Right renal pelvis (tissue), 4 donors: Measurements from ENCODE around the gene ASIC2. TPM values are rescaled to one million over a fixed set of nuclear protein-coding genes. Genes with fewer than 3 reads are reported as not detected.
"Not testable (repeated sequence)": the region's sequence is repeated elsewhere in the genome, so short reads cannot be mapped to it uniquely, and the experiment has no call there.

ENCODE experiments used
- DNase-seq, 4 donors: peaks; one replicate each; pipeline ENCODE4 v3.0.0-alpha.2; 2013; ENCODE audit warnings: low read depth in 4 of 4, low spot score in 3 of 4, missing footprints in 1 of 4
- polyA plus RNA-seq, 4 donors: library from polyadenylated mRNA; unstranded; fragments of 120-200 nt; gene quantifications; one replicate each; pipeline ENCODE4 v1.2.1, GENCODE V29; 2013; ENCODE audit not compliant: insufficient read length in 4 of 4

Gene ASIC2
- polyA plus RNA-seq, 4 donors: 3.3 to 3.7 (median 3.5) TPM

DNA sequence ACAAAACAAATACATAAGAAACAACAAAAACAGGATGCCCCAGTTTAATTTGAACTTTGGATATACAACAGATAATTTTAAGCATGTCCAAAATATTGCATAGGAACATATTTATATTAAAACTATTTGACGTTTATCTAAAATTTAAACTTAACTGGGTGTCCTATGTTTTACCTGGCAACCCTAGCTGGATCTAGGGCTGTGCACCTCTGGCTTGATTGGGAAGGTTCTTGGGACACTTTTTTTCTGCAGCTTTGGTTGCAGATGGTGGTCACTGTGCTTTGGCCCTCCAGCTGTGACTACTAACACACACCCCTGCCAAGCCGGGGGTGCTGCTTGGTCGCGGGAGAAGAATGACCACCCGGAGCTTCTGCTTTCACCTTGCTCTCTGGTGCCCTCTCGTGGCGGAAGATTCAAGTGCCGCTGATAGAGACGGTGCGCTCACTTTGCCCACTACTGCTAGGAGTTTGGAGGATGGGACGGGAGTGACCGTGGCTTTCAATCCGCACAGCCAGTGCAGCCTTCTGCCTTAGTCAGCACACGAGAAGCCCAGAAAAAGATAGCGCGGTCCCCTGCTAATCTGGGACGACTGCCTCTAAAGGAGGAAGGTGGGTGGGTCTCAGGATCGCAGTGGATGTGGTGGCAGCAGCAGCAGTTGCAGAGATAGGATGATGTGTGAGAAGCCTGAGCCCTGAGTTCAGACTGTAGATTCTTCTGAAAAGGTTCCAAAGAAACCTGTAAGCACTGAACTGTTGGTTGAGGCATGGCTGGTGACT, 294.8 kb downstream of the ASIC2 start:
- DNase-seq: peak; percentile 59 to 76 (median 72)

DNA sequence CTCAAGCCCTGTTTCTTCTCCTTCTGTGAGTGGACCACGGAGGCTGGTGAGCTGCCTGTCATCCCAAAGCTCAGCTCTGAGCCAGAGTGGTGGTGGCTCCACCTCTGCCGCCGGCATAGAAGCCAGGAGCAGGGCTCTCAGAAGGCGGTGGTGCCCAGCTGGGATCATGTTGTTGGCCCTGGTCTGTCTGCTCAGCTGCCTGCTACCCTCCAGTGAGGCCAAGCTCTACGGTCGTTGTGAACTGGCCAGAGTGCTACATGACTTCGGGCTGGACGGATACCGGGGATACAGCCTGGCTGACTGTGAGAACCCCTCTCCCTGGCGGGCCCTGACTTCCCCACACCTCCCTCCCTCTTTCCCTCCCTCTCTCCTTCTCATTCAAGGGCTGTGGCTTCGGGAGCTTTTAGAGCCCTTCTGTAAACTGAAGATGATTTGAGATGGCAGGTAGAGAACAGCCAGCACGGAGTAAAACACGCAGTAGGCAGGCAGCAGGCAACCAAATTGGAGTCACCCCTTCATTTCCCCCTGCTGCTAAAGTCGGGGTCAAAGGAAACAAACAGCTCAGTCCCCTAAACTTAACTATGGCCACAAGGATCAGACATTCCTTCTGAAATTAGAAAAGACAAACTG, 297.6 kb downstream of the ASIC2 start:
- no peak for DNase-seq

DNA sequence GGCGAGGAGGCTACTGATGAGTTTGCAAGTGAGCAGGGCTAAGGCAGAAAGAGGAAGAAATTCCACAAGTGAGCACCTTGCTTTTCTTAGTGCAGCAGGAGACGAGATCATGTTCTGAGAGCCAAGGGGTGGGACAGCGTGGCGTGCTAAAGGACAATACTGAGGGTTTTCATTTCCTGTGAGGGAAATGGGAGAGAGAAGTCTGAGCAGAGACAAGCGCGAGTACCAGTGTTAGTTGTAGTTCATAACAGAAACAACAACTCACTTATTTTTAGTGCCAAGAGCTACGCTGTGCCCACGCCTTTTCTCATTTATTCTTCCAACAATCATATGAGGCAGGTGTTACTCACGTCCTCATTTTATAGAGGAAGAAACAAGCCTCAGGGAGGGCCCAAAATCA, 299.1 kb downstream of the ASIC2 start:
- no peak for DNase-seq

DNA sequence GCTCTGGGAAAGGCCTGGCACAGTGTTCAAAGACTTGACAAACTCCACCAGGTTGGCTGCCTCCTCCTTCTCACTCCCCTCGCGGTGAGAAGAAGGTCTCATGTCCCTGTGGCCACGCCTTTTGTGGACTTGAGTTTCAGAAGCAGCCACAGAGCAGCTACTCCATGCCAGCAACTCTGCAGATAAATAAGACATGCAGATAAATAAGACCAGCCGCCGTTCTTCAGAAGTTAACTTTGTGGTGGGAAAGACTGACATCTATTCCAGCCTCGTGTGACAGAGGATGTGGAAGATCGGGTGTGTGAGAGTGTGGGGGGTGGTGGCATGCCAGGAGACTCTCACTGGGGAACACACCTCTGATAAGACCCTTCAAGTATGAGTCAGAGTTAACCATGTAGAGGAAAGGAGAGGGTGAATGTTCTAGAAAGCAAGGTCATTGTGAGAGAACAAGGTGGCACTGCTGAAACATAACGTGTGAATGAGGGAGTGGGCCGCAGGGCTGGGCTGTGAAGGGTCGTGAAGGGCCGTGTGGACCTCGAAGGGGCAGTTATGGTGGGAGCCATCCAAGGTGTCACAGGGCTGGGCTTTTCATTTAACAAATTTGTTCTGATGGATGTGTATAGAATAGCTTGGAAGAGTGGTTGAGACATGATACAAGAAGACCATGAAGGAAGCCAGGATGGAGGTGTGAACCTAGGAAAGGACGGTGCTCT, 300.6 kb downstream of the ASIC2 start:
- no peak for DNase-seq

DNA sequence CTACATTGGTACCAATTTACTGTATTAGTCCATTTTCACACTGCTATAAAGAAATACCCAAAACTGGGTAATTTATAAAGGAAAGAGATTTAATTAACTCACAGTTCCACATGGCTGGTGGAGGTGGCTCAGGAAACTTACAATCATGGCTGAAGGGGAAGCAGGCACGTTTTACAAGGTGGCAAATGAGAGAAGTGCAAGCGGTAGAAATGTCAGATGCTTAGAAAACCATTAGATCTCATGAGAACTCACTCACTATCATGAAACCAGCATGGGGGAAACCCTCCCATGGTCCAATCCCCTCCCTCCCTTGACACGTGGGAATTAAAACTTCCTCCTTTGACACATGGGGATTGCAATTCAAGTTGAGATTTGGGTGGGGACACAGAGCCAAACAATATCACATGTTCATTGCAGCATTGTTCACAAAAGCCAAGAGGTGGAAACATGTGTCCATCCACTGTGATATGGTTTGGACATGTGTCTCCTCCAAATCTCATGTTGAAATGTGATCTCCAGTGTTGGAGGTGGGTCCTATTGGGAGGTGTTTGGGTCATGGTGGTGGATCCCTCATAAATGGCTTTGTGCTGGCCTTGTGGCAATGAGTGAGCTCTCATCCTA, 304.5 kb downstream of the ASIC2 start:
- DNase-seq: no peak

DNA sequence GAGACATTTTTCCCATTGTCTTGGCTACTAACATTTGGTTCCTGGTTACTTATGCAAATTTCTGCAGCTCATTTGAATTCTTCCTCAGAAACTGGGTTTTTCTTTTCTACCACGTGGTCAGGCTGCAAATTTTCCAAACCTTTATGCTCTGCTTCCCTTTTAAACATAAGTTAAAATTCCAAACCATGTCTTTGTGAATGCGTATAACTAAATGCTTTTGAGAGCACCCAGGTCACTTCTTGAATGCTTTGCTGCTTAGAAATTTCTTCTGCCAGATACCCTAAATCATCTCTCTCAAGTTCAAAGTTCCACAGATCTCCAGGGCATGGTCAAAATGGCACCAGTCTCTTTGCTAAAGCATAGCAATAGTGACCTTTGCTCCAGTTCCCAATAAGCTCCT, 305.2 kb downstream of the ASIC2 start:
- not testable (repeated sequence) for DNase-seq

DNA sequence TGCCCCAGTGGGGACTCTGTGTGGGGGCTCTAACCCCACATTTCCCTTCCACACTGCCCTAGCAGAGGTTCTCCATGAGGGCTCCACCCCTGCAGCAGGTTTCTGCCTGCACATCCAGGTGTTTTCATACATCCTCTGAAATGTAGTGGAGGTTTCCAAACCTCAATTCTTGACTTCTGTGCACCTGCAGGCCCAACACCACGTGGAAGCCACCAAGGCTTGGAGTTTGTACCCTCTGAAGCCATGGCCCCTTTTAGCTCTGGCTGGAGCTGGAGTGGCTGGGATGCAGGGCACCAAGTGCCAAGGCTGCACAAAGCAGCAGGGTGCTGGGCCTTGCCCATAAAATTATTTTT, 305.7 kb downstream of the ASIC2 start:
- DNase-seq: not testable (repeated sequence)

DNA sequence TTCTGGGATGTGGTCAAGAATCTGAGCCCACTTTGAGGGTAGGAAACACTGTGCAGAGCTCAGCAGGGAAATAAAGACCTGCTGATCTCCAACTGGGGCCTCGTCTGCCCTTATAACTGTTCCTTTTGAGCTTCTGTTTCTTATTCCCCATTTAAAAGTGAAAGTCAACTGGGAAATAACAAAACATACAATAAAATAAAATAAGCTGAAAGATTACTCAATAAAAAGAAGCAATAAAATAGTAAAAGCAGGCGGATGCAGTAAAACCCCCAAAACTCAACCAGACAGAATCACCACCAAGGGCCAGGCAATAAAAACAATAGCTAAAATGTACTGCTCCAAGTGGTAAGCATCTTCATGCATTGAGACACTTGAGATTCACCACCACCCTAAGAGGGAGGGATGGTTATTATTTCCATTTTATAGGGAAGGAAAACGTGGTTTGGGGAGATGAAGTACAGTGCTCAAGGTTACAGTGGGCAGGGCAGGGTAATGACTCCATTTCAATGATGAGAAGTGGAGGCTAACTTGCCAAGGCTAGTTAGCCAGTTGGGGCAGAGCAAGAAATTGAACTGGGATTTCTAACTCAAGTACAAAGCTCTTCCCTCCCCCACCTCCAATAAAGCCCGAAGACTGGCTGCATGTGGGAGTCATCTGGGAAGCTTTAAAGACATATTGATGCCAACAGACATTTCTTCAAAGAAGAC, 307.9 kb downstream of the ASIC2 start:
- DNase-seq: no peak

DNA sequence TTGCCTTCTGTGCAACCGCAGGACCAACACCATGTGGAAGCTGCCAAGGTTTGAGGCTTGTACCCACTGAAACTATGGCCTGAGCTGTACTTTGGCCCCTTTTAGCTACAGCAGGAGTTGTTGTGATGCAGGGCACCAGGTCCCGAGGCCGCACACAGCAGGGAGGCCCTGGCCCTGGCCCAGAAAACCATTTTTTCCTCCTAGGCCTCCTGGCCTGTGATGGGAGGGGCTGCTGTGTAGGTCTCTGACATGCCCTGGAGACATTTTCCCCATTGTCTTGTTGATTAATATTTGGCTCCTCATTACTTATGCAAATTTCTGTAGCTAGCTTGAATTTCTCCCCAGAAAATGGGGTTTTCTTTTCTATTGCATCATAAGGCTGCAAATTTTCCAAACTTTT, 311.5 kb downstream of the ASIC2 start:
- DNase-seq: not testable (repeated sequence)

DNA sequence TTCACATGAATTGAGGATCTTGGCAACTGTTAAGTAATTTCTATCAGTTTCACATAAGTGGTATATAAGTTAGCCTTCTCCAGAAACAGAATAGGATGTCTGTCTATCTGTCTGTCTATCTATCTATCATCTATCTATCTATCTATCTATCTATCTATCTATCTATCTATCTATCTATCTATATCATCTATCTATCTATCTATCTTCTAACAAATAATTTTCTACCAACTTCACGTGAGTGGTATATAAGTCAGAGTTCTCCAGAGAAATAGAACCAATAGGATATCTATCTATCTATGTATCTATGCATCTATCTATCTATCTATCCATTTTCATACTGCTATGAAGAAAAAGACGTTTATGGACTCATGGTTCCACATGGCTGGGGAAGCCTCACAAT, 312.9 kb downstream of the ASIC2 start:
- DNase-seq: no peak

DNA sequence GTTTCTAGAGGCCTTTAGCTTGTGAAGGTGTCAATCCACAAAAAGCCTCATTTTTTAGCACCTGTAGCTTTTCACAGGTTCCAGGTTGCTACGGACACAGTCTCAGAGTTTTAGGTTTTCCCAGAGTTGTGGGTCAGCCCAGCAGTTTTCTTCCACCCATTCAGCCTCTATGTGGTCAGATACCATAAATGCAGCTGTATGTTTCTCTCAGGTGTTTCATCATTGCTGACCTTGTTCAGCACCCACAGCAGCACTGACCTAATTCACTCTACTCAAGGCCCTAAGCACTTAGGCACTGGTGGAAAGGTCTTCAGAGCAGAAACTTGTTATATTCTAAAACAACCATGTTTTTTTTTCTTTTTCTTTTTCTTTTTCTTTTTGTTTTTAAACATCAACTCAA, 316.5 kb downstream of the ASIC2 start:
- DNase-seq: no peak

DNA sequence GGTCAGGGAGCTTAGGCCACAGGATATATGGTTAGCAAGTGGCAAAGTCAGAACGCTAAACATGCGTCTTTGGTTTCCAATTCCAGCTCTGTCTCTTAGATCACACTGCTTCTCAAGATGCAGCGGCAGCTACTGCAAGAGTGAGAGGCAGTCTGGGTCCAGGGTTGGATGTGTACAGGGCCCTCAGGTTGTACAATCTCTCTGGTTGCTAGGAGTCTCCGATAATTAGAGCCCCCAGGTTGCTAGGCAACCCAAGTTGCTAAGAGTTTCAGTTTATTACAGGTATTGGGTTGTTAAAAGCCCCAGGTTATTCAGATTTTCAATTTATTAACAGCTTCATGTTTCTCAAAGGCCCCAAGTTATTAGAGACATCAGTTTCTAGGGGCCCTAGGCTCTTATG, 317.0 kb downstream of the ASIC2 start:
- no peak for DNase-seq

DNA sequence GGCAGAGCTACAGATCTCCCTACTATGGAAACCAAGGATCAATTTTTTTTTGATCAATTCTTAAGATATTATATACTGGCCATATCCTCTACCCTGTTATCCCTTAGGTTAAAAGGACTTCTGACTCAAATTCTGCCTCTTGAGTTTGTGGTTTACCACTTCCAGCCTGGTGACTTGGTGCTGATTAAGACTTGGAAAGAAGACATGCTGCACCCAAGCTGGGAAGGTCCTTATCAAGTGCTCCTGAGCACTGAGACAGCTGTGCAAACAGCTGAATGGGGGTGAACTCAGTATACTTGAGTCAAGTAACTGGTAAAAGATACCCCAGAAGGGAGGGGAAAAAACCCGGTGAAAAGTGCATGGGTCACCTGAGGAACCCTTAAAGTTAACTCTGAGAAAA, 321.9 kb downstream of the ASIC2 start:
- no peak for DNase-seq

DNA sequence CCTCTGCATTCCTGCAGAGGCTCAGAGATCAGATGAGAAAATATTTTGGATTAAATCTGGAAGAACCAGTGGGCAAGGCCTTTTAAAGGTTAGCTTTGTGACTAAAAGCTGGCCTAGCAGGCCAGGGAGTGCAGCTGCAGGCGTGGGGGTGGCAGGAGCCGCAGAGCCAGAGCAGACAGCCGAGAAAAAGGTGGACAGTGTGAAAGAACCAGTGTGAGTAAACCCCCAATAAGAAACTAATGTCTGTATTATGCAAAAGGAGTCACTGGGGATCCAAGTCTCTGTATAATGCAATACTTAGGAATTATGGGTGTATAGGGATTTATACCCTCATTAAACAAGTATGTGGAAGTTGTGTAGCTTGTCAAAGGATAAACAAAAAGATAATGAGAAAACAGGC, 322.8 kb downstream of the ASIC2 start:
- no peak for DNase-seq

DNA sequence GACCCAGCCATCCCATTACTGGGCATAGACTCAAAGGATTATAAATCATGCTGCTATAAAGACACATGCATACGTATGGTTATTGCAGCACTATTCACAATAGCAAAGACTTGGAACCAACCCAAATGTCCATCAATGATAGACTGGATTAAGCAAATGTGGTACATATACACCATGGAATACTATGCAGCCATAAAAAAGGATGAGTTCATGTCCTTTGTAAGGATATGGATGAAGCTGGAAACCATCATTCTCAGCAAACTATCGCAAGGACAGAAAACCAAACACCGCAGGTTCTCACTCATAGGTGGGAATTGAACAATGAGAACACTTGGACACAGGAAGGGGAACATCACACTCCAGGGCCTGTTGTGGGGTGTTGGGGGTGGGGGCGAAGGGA, 323.9 kb downstream of the ASIC2 start:
- not testable (repeated sequence) for DNase-seq

DNA sequence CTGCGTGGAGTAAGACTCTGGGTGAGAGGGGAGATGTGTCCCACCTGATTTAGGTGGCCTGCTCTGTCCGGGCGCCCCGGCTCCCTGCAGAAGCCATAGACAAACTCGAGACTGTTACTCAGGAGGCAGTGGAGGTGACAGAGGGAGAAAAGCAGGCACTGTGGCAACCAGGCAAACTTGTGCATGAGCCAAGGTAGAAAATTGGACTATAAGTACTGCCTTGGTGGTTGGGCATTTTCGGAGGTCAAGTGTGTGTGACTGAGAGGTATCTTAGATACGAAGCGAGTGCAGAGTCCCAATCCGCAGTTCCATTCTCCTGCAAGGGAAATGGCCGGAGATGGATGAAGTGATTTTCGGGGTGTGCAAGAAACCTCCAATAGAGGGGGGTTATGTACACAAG, 328.6 kb downstream of the ASIC2 start:
- DNase-seq: no peak
